Measurements from ENCODE around the gene TEX22.

The TEX22 gene

GRCh38 chr14:105410642-105411016 lies 12.3 kb downstream of the TEX22 start:
- TF ChIP-seq CTCF (conservative IDR thresholded peaks at IDR 0.05): no peak
- peak overlapping the region; percentile 36; the same call in 1 of the 2 replicates for H3K27ac ChIP-seq

- peak overlapping the region; percentile 36; the same call in 1 of the 2 replicates for H3K27ac ChIP-seq
- TF ChIP-seq CTCF (conservative IDR thresholded peaks at IDR 0.05): no peak
Measured at GRCh38 chr14:105411017-105411941, 12.9 kb downstream of the TEX22 start.

GRCh38 chr14:105411985-105412770 lies 13.8 kb downstream of the TEX22 start:
- no peak overlapping the region for H3K27ac ChIP-seq
- no peak for TF ChIP-seq CTCF (conservative IDR thresholded peaks at IDR 0.05)

GRCh38 chr14:105412771-105413543 lies 14.6 kb downstream of the TEX22 start:
- no peak for TF ChIP-seq CTCF (conservative IDR thresholded peaks at IDR 0.05)

GRCh38 chr14:105413544-105413886 lies 15.2 kb downstream of the TEX22 start:
- H3K27ac ChIP-seq: no peak overlapping the region
- TF ChIP-seq CTCF (conservative IDR thresholded peaks at IDR 0.05): no peak

More at GRCh38 chr14:105412771-105413543, 14.6 kb downstream of the TEX22 start:
- H3K27ac ChIP-seq: no peak overlapping the region

GRCh38 chr14:105414456-105415371 lies 16.4 kb downstream of the TEX22 start:
- TF ChIP-seq CTCF (conservative IDR thresholded peaks at IDR 0.05): peak; percentile 73
- peak overlapping the region; percentile 42; the same call in 1 of the 2 replicates for H3K27ac ChIP-seq

Data from VCaP (cell line).